Epithelial cell of esophagus (primary cell): ENCODE data around the gene MYO3A.

Experiments
- DNase-seq: peaks from one replicate; pipeline ENCODE4 v3.0.0; 2010; ENCODE audit warnings: low read depth
- H3K4me3 ChIP-seq: 2 replicates; pipeline ENCODE4 v1.5.1; 2011; ENCODE audit warnings: mild to moderate bottlenecking, low read length, control low read depth
- TF ChIP-seq, protein P1 (sequence below): IDR thresholded peaks from 2 replicates; pipeline ENCODE4 v1.5.1; 2011; ENCODE audit warnings: low read depth, mild to moderate bottlenecking, low read length, control low read depth, inconsistent platforms; ENCODE audit not compliant: insufficient read depth; ENCODE audit errors: missing control alignments

Gene MYO3A

DNA sequence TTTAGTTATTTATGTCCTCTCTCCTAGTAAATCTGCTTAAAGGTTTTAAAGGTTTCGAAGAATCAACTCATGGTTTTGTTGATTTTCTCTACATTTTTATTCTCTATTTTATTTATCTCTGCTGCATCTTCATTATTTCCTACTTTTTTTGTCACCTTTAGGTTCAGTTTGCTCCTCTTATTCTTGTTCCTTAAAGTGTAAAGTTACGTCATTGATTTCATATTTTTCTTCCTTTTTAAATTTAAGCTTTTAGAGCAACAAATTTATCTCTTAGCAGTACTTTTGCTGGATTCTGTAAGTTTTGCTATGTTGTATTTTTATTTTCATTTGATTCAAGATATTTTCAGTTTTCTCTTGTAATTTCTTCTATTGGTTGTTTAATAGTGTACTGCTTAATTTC lies 10.7 kb downstream of the MYO3A start:
- TF ChIP-seq, protein P1, sequence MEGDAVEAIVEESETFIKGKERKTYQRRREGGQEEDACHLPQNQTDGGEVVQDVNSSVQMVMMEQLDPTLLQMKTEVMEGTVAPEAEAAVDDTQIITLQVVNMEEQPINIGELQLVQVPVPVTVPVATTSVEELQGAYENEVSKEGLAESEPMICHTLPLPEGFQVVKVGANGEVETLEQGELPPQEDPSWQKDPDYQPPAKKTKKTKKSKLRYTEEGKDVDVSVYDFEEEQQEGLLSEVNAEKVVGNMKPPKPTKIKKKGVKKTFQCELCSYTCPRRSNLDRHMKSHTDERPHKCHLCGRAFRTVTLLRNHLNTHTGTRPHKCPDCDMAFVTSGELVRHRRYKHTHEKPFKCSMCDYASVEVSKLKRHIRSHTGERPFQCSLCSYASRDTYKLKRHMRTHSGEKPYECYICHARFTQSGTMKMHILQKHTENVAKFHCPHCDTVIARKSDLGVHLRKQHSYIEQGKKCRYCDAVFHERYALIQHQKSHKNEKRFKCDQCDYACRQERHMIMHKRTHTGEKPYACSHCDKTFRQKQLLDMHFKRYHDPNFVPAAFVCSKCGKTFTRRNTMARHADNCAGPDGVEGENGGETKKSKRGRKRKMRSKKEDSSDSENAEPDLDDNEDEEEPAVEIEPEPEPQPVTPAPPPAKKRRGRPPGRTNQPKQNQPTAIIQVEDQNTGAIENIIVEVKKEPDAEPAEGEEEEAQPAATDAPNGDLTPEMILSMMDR = no peak

GRCh38 chr10:25952857-25953256 lies 18.8 kb downstream of the MYO3A start:
- no peak overlapping the region for H3K4me3 ChIP-seq
- DNase-seq = no peak
- TF ChIP-seq, protein P1 = no peak

More for the DNA sequence above, 10.7 kb downstream of the MYO3A start:
- no peak for DNase-seq
- no peak overlapping the region for H3K4me3 ChIP-seq

DNA sequence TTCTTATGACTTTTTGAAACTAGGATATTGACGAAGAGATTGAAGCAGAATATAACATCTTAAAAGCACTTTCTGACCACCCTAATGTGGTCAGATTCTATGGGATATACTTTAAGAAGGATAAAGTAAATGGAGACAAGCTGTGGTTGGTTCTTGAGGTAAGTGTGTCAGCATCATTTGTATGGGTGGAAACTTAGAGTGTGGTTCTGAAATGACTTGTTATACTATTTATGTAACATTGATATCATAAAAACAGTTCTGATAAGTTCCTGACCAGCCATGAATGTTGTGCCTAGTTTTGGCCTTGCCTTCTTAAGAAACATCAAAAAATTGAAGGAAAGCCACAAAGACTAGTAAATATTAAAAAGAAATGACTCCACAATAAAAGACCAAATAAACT lies 20.8 kb downstream of the MYO3A start:
- DNase-seq = no peak
- TF ChIP-seq, protein P1 = no peak
- H3K4me3 ChIP-seq = no peak overlapping the region

DNA sequence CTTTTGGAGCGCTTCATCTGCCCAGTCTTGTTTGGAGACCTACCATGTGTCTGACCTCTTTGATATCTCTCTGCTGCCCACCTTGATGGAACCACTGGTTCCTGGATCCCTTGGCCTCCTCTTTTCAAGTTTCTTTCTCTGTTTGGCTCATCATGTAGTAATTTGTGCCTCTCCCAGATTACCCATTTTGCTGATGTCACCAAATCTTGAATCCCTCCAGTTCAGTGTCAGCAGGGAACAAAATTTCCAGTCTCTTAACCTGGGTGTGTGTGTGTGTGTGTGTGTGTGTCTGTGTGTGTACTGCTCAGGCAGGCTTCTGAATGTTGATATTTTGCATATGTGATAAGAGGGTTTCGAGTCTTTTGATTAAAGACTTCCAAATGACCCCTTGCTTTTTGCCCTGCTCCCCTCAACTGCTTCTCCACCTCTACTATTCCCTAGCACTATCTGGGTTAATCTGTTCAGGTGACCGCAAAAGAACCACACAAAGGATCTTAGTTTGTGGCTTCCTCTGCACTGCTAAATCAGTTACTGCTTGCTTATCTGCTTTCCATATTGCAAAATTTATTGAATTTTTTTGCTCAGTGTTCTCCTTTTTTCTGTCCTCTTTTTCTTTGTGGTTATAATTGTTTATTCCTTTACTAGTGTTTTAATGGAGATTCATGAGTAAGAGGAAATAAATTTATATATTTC lies 25.7 kb downstream of the MYO3A start:
- DNase-seq = no peak
- TF ChIP-seq, protein P1 = no peak

GRCh38 chr10:25965584-25965983 lies 31.6 kb downstream of the MYO3A start:
- TF ChIP-seq, protein P1 = no peak

More for the DNA sequence above, 25.7 kb downstream of the MYO3A start:
- no peak overlapping the region for H3K4me3 ChIP-seq

GRCh38 chr10:25966844-25967243 lies 32.8 kb downstream of the MYO3A start:
- no peak overlapping the region for H3K4me3 ChIP-seq
- no peak for DNase-seq
- TF ChIP-seq, protein P1 = no peak

More at GRCh38 chr10:25965584-25965983, 31.6 kb downstream of the MYO3A start:
- H3K4me3 ChIP-seq = no peak overlapping the region
- DNase-seq = no peak

DNA sequence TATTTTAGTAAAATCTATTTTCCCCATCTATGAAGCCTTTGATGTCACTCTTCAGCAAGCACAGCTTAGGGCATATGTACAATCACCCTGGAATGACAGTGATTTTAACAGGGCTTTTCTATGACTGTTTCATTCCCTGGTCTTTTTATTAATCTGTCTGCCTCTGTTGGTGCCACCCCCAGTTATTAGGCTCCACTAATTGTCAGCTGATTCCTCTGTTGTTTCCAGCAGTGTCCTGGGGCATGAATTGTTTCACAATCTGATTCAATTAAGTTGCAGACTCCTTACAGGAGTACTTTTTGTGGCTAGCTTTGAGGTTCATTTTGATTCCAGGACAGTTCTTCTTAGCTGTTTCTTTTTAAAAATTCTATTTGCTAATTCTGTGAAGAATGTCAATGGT lies 38.6 kb downstream of the MYO3A start:
- TF ChIP-seq, protein P1 = no peak
- DNase-seq = no peak
- H3K4me3 ChIP-seq = no peak overlapping the region
